DOHH2 (cell line): ENCODE measurements around the gene S100Z.

Source experiments
- H3F3A ChIP-seq: fragments of 200-600 bp; sonication (generic), shearing (Covaris generic); 2 replicates; pipeline ENCODE4 v1.6.0; 2016; ENCODE audit warnings: antibody characterized with exemption, mild to moderate bottlenecking; ENCODE audit not compliant: control insufficient read depth, insufficient read depth
- H3K27ac ChIP-seq: fragments of 200-600 bp; sonication (generic); 2 replicates; pipeline ENCODE4 v1.5.1; 2014; ENCODE audit warnings: low read depth, mild to moderate bottlenecking, low read length, moderate library complexity
- H3K27me3 ChIP-seq: fragments of 200-600 bp; sonication (generic); 2 replicates; pipeline ENCODE4 v1.6.1; 2014; ENCODE audit warnings: mild to moderate bottlenecking, low read length, mixed read lengths; ENCODE audit not compliant: control insufficient read depth
- H3K36me3 ChIP-seq: fragments of 200-600 bp; sonication (generic); 2 replicates; pipeline ENCODE4 v1.6.1; 2014; ENCODE audit warnings: mild to moderate bottlenecking, low read length, moderate library complexity, mixed read lengths; ENCODE audit not compliant: control insufficient read depth
- H3K4me1 ChIP-seq: fragments of 200-600 bp; sonication (generic); 2 replicates; pipeline ENCODE4 v1.6.1; 2014; ENCODE audit warnings: mild to moderate bottlenecking, low read length, mixed read lengths; ENCODE audit not compliant: control insufficient read depth
- H3K4me2 ChIP-seq: fragments of 200-600 bp; sonication (generic); 2 replicates; pipeline ENCODE4 v1.6.0; 2014; ENCODE audit warnings: mild to moderate bottlenecking, low read length, moderate library complexity
- H3K4me3 ChIP-seq: fragments of 200-600 bp; sonication (generic); 2 replicates; pipeline ENCODE4 v1.5.1; 2014; ENCODE audit warnings: mild to moderate bottlenecking, low read length, mixed read lengths
- H3K79me2 ChIP-seq: fragments of 200-600 bp; sonication (generic); 2 replicates; pipeline ENCODE4 v1.6.1; 2014; ENCODE audit warnings: mild to moderate bottlenecking, low read length, mixed read lengths; ENCODE audit not compliant: control insufficient read depth
- H3K9me2 ChIP-seq: fragments of 200-600 bp; sonication (generic); replicated peaks from 2 replicates; pipeline ENCODE4 v1.6.1; 2014; ENCODE audit warnings: mild to moderate bottlenecking, low read length, mixed read lengths; ENCODE audit not compliant: control insufficient read depth
- H3K9me3 ChIP-seq: fragments of 200-600 bp; sonication (generic); 2 replicates; pipeline ENCODE4 v1.6.1; 2014; ENCODE audit warnings: antibody characterized with exemption, low read length, mixed read lengths; ENCODE audit not compliant: control insufficient read depth, insufficient read depth
- H4K20me1 ChIP-seq: fragments of 200-600 bp; sonication (generic); 2 replicates; pipeline ENCODE4 v1.6.0; 2014; ENCODE audit warnings: low read depth, mild to moderate bottlenecking, antibody characterized with exemption, low read length, moderate library complexity; ENCODE audit not compliant: control insufficient read depth, insufficient read depth
- CTCF ChIP-seq: fragments of 200-600 bp; sonication (generic); IDR thresholded peaks from one replicate; pipeline ENCODE4 v1.5.1; 2014; ENCODE audit warnings: antibody characterized with exemption, mild to moderate bottlenecking, low read depth, low read length; ENCODE audit not compliant: poor library complexity, severe bottlenecking
- EZH2phosphoT487 ChIP-seq: fragments of 200-600 bp; sonication (generic); IDR thresholded peaks from 2 replicates; pipeline ENCODE4 v1.6.1; 2017; ENCODE audit warnings: borderline replicate concordance, mild to moderate bottlenecking, antibody characterized with exemption, low read length, moderate library complexity, mixed read lengths

The S100Z gene

DNA sequence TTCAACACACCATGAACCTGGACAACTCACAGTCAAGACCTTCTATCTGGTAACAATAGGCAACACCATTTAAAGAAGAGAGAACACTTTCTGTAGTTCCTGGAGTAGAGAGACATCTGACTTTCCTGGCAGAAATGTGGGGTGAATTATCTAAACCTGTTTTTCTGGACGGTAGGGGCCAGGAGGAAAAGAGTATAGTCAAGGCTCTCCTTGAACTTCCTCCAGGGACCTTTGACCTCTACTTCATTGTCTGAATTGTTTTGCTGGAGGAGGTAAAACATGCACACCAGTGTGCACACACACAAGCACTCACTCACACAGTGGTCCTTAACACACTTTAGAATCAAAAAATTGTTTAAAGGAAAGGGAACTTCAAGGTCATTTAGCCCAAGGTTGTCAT, 13.2 kb downstream of the S100Z start:
- Histone ChIP-seq H3K27me3 (no peaks in the 10 kb centered on the region), H3K4me1 (peaks cover 15% of the 10 kb centered on the region), H3K79me2 (no peaks in the 10 kb centered on the region), H3K36me3 (no peaks in the 10 kb centered on the region), H3F3A (no peaks in the 10 kb centered on the region), H4K20me1 (no peaks in the 10 kb centered on the region), H3K4me2 (no peak overlapping the region), H3K9me3 (no peaks in the 10 kb centered on the region), H3K9me2 (no peaks in the 10 kb centered on the region), H3K27ac (no peak overlapping the region), H3K4me3 (no peak overlapping the region)
- TF ChIP-seq EZH2phosphoT487 (no peak), CTCF (no peak)

- Histone ChIP-seq H3K27ac (no peak overlapping the region), H3K79me2 (no peaks in the 10 kb centered on the region), H3K36me3 (no peaks in the 10 kb centered on the region), H3F3A (no peaks in the 10 kb centered on the region), H3K4me1 (peaks cover 45% of the 10 kb centered on the region), H3K4me3 (no peak overlapping the region), H3K27me3 (no peaks in the 10 kb centered on the region), H3K9me2 (no peaks in the 10 kb centered on the region), H4K20me1 (no peaks in the 10 kb centered on the region), H3K4me2 (no peak overlapping the region), H3K9me3 (no peaks in the 10 kb centered on the region)
- no peak for TF ChIP-seq EZH2phosphoT487
- TF ChIP-seq CTCF = no peak
Observed at GRCh38 chr5:76866503-76866902, 16.7 kb downstream of the S100Z start.

DNA sequence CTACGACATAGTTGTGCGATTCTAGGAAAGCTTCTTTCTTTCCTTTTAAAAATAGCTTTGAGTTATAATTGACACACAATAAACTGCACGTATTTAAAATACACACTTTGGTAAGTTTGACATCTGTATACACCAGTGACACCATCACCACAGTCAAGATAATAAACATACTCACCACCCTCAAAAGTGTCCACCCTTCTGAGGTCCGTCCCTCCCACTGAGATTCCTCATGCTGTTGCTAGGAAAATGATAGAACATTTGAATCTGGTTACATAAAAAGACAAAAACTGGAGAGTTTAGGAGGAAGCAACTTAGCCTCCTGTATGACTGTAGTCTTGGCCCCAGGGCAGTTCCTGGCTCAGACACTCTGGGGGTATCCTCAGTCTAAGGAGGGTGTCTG, 17.2 kb downstream of the S100Z start:
- peaks cover 50% of the 10 kb centered on the region for H3K4me1 ChIP-seq
- no peak overlapping the region for H3K27ac ChIP-seq
- H3K9me2 ChIP-seq = no peaks in the 10 kb centered on the region
- no peaks in the 10 kb centered on the region for H3K79me2 ChIP-seq
- no peak overlapping the region for H3K4me3 ChIP-seq
- H3K27me3 ChIP-seq = no peaks in the 10 kb centered on the region
- H3K9me3 ChIP-seq = no peaks in the 10 kb centered on the region
- no peaks in the 10 kb centered on the region for H4K20me1 ChIP-seq
- no peaks in the 10 kb centered on the region for H3F3A ChIP-seq
- H3K36me3 ChIP-seq = no peaks in the 10 kb centered on the region
- no peak overlapping the region for H3K4me2 ChIP-seq
- TF ChIP-seq EZH2phosphoT487 (no peak), CTCF (no peak)
